B cell (primary cell): ENCODE results near the gene STEAP2. TPM values are rescaled to one million over a fixed set of nuclear protein-coding genes. Genes with fewer than 3 reads are reported as not detected.

ENCODE experiments used
- ATAC-seq: fragments of 200-7000 bp; cut with Tn5 transposase; one replicate; pipeline ENCODE4 v1.10.0; 2021; ENCODE audit warnings: low read depth, mild to moderate bottlenecking, moderate number of reproducible peaks, moderate library complexity
- CTCF ChIA-PET: fragments of 350-600 bp; sonication (Branson Sonifier 250); formaldehyde crosslinking; loops from one replicate; lab custom pipeline; 2021; ENCODE audit warnings: antibody characterized with exemption, inconsistent platforms; lab: Charles Lee
- POLR2A ChIA-PET: fragments of 350-600 bp; sonication (Branson Sonifier 250); formaldehyde crosslinking; loops from one replicate; lab custom pipeline; 2021; ENCODE audit warnings: antibody characterized with exemption; lab: Charles Lee
- DNase-seq: peaks from one replicate; pipeline ENCODE4 v3.0.0; 2013
- H2AFZ ChIP-seq: 2 replicates; pipeline ENCODE4 v1.6.1; 2012; ENCODE audit warnings: mild to moderate bottlenecking, low read depth, low read length; ENCODE audit not compliant: insufficient read depth, poor library complexity, severe bottlenecking
- H3K27ac ChIP-seq, 2 donors: 1 replicate in 1 of 2; 2 replicates in 1 of 2; pipeline ENCODE4 v1.5.1; 2012 to 2013; ENCODE audit warnings: low read length in 2 of 2, mild to moderate bottlenecking in 2 of 2, moderate library complexity in 1 of 2
- H3K27me3 ChIP-seq, 4 experiments: fragments of 200-600 bp in 1 of 4; sonication (generic) in 1 of 4; replicated peaks in 1 of 4; 1 replicate in 2 of 4; 2 replicates in 2 of 4; pipeline versions ENCODE4 v1.6.1 to v1.7.0; 2013 to 2016; ENCODE audit warnings: low read length in 3 of 4, mild to moderate bottlenecking in 2 of 4, mixed read lengths in 1 of 4, moderate library complexity in 1 of 4; ENCODE audit not compliant: insufficient read depth in 4 of 4, control insufficient read depth in 3 of 4; ENCODE audit errors: control extremely low read depth in 1 of 4
- H3K36me3 ChIP-seq, 2 experiments: replicated peaks in 1 of 2; 1 replicate in 1 of 2; 2 replicates in 1 of 2; pipeline versions ENCODE4 v1.6.1 to v1.7.1; 2013; ENCODE audit warnings: low read length in 1 of 2; ENCODE audit not compliant: insufficient read depth in 2 of 2, control insufficient read depth in 1 of 2; ENCODE audit errors: control extremely low read depth in 1 of 2, extremely low read depth in 1 of 2
- H3K4me1 ChIP-seq, 2 donors: fragments of 200-600 bp in 1 of 2; sonication (generic) in 1 of 2; 1 replicate in 1 of 2; 2 replicates in 1 of 2; pipeline versions ENCODE4 v1.5.1 to v1.6.1; 2013 to 2017; ENCODE audit warnings: low read length in 2 of 2; ENCODE audit not compliant: control insufficient read depth in 2 of 2, insufficient read depth in 2 of 2
- H3K4me2 ChIP-seq: replicated peaks from 2 replicates; pipeline ENCODE3; 2012; ENCODE audit warnings: mild to moderate bottlenecking, low read depth, low read length; ENCODE audit not compliant: poor library complexity, severe bottlenecking
- H3K4me3 ChIP-seq, 5 experiments: fragments of 200-600 bp in 1 of 5; sonication (generic) in 1 of 5; 1 replicate in 3 of 5; 2 replicates in 2 of 5; pipeline versions ENCODE4 v1.5.1 to v1.7.0; 2011 to 2016; ENCODE audit warnings: low read length in 4 of 5, mild to moderate bottlenecking in 4 of 5, low read depth in 2 of 5, control low read depth in 1 of 5, moderate library complexity in 1 of 5; ENCODE audit not compliant: insufficient read depth in 1 of 5; ENCODE audit errors: control extremely low read depth in 1 of 5, extremely low read depth in 1 of 5
- H3K79me2 ChIP-seq: fragments of 200-600 bp; sonication (generic); one replicate; pipeline ENCODE4 v1.6.0; 2016; ENCODE audit warnings: low read length; ENCODE audit not compliant: control insufficient read depth, insufficient read depth
- H3K9ac ChIP-seq: fragments of 200-600 bp; sonication (generic); 2 replicates; pipeline ENCODE4 v1.6.1; 2017; ENCODE audit warnings: mild to moderate bottlenecking, low read length, moderate library complexity
- H3K9me3 ChIP-seq, 3 donors: one replicate each; pipeline versions ENCODE4 v1.6.1 to v1.7.1; 2013; ENCODE audit warnings: low read length in 2 of 3; ENCODE audit not compliant: control insufficient read depth in 2 of 3, insufficient read depth in 1 of 3; ENCODE audit errors: control extremely low read depth in 1 of 3
- H4K20me1 ChIP-seq: 2 replicates; pipeline ENCODE4 v1.6.0; 2012; ENCODE audit warnings: mild to moderate bottlenecking, low read length; ENCODE audit not compliant: insufficient read depth, control insufficient read depth, poor library complexity, severe bottlenecking
- H3K27ac Mint-ChIP-seq: one replicate; pipeline ENCODE4 v1.8.0; 2021; ENCODE audit warnings: mixed read lengths
- H3K27me3 Mint-ChIP-seq: one replicate; pipeline ENCODE4 v1.8.0; 2021; ENCODE audit warnings: mixed read lengths
- H3K4me1 Mint-ChIP-seq: one replicate; pipeline ENCODE4 v1.8.0; 2021; ENCODE audit warnings: mixed read lengths
- H3K4me3 Mint-ChIP-seq: one replicate; pipeline ENCODE4 v1.8.0; 2021; ENCODE audit warnings: mixed read lengths
- H3K9me3 Mint-ChIP-seq: one replicate; pipeline ENCODE4 v1.8.0; 2022; ENCODE audit warnings: mixed read lengths; ENCODE audit not compliant: insufficient read depth
- EZH2 ChIP-seq: IDR thresholded peaks from 2 replicates; pipeline ENCODE4 v1.6.1; 2012; ENCODE audit warnings: borderline replicate concordance, low read depth, mild to moderate bottlenecking, moderate library complexity, low read length; ENCODE audit not compliant: insufficient read depth, poor library complexity, severe bottlenecking
- WGBS: methylation state at CpG from one replicate; pipeline ENCODE4 v1.1.5; 2013; ENCODE audit warnings: missing lambda C conversion rate; ENCODE audit not compliant: insufficient coverage; 5-methylcytosine and 5-hydroxymethylcytosine counted together
- intact Hi-C: fragments of 100-400 bp; cut with micrococcal nuclease; formaldehyde crosslinking; loops from one replicate; pipeline ENCODE4 v1.10.0; 2022
- polyA plus RNA-seq: library from polyadenylated mRNA; depleted of rRNA; stranded (reverse); fragments of >200 nt; gene quantifications from 2 replicates; pipeline ENCODE4 v1.2.3, GENCODE V29; 2012
- total RNA-seq, 2 donors: library from RNA; stranded (reverse); fragments of 120-200 nt in 1 of 2; gene quantifications; 1 replicate in 1 of 2; 2 replicates in 1 of 2; pipeline versions ENCODE4 v1.2.3 to v1.2.4, GENCODE V29; 2013 to 2022
- TF ChIP-seq, protein P1 (sequence below): fragments of 200-600 bp; IDR thresholded peaks from one replicate; pipeline ENCODE4 v1.8.0; 2022; ENCODE audit warnings: antibody characterized with exemption, mild to moderate bottlenecking

STEAP2 gene
- total and polyA plus RNA-seq, 2 donors (not counting 1 experiment from before 2014, with no cell fraction given): not detected

DNA sequence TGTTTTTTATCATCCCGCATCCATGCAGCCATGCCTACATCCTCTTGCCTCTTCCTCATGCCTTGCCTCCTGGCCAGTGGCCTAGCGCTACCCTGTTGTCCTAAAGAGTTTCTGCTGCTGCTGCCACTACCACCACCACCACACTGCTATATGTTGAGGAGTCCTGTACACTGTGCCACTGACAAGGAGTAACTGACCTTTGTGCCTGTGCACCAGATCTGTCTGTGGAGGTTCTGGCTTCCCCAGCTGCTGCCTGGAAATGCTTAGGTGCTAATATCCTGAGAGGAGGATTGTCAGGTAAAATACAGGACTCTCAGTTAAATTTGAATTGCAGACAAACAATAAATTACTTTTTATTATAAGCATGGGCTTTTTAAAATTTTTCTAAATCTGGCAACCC is 26.5 kb downstream of the STEAP2 start:
- Histone ChIP-seq H3K9ac (no peak overlapping the region), H3K27me3 (peaks cover 0 to 19% (median 8%) of the 10 kb centered on the region in 4 experiments), H3K36me3 (no peaks in the 10 kb centered on the region), H3K4me3 (no peak overlapping the region), H3K79me2 (no peaks in the 10 kb centered on the region), H2AFZ (no peak overlapping the region), H3K4me2 (no peak overlapping the region), H3K4me1 (no peaks in the 10 kb centered on the region), H4K20me1 (no peaks in the 10 kb centered on the region), H3K27ac (no peak overlapping the region), H3K9me3 (no peaks in the 10 kb centered on the region)
- Mint-ChIP-seq H3K4me1 (peaks cover 6% of the 10 kb centered on the region), H3K27me3 (peaks cover 12% of the 10 kb centered on the region), H3K4me3 (no peak overlapping the region), H3K27ac (no peak overlapping the region), H3K9me3 (no peaks in the 10 kb centered on the region)
- TF ChIP-seq, protein P1, sequence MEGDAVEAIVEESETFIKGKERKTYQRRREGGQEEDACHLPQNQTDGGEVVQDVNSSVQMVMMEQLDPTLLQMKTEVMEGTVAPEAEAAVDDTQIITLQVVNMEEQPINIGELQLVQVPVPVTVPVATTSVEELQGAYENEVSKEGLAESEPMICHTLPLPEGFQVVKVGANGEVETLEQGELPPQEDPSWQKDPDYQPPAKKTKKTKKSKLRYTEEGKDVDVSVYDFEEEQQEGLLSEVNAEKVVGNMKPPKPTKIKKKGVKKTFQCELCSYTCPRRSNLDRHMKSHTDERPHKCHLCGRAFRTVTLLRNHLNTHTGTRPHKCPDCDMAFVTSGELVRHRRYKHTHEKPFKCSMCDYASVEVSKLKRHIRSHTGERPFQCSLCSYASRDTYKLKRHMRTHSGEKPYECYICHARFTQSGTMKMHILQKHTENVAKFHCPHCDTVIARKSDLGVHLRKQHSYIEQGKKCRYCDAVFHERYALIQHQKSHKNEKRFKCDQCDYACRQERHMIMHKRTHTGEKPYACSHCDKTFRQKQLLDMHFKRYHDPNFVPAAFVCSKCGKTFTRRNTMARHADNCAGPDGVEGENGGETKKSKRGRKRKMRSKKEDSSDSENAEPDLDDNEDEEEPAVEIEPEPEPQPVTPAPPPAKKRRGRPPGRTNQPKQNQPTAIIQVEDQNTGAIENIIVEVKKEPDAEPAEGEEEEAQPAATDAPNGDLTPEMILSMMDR: no peak
- ChIA-PET CTCF (no interaction called here), POLR2A (no interaction called here)
- DNase-seq: no peak
- no CpG with 5 or more reads among the region's 2 CpGs for WGBS
- ATAC-seq: no peak
- intact Hi-C loops: no loop called here

DNA sequence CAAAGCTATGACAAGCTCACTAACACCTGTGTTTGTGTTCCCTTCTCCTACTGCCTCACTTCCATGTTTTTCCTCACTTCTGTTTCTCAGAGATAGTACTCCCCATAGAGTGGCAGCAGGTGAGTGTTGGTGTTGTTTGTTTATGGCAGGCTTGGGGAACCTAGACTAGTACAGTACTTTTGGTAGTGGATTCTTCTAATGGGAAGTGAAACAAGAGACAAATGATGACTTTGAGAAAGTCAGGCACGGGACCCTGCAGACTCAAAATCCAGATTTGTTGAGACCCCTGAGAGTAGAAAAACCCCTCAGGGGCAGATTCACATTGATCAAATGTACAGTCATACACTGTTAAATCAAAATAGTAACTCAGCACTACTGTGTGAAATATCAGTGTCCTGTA is 27.0 kb downstream of the STEAP2 start:
- peaks cover 15% of the 10 kb centered on the region for H3K27me3 Mint-ChIP-seq
- no peaks in the 10 kb centered on the region for H3K9me3 ChIP-seq
- H3K4me2 ChIP-seq: no peak overlapping the region
- peaks cover 0 to 19% (median 8%) of the 10 kb centered on the region in 4 experiments for H3K27me3 ChIP-seq
- no peak overlapping the region for H3K4me3 Mint-ChIP-seq
- no peak overlapping the region for H3K4me3 ChIP-seq
- H3K36me3 ChIP-seq: no peaks in the 10 kb centered on the region
- intact Hi-C loops: no loop called here
- no peaks in the 10 kb centered on the region for H3K9me3 Mint-ChIP-seq
- no peaks in the 10 kb centered on the region for H4K20me1 ChIP-seq
- H3K27ac ChIP-seq: no peak overlapping the region
- H3K79me2 ChIP-seq: no peaks in the 10 kb centered on the region
- no peak for ATAC-seq
- no peak overlapping the region for H2AFZ ChIP-seq
- H3K4me1 Mint-ChIP-seq: peaks cover 8% of the 10 kb centered on the region
- H3K9ac ChIP-seq: no peak overlapping the region
- ChIA-PET POLR2A (no interaction called here), CTCF (no interaction called here)
- WGBS: no CpG with 5 or more reads among the region's 1 CpG
- TF ChIP-seq EZH2: no peak
- TF ChIP-seq, protein P1: no peak
- H3K27ac Mint-ChIP-seq: no peak overlapping the region
- no peak for DNase-seq
- H3K4me1 ChIP-seq: no peaks in the 10 kb centered on the region
